Keratinocyte (primary cell): Measurements from ENCODE around the gene FICD. TPM values are rescaled to one million over a fixed set of nuclear protein-coding genes. Genes with fewer than 3 reads are reported as not detected.
"Not testable (repeated sequence)": the region's sequence is repeated elsewhere in the genome, so short reads cannot be mapped to it uniquely, and the experiment has no call there.

Source experiments
- DNase-seq: peaks from one replicate; pipeline ENCODE4 v3.0.0-alpha.2; 2011; ENCODE audit warnings: low read depth, missing footprints, low spot score
- FAIRE-seq: peaks from 2 replicates; lab custom pipeline; 2011; peaks lifted over from hg19 to GRCh38; lab: Jason Lieb, UNC
- H2AFZ ChIP-seq: 2 replicates; pipeline ENCODE4 v1.6.0; 2012; ENCODE audit warnings: low read length, control low read depth, inconsistent platforms; ENCODE audit not compliant: control insufficient read depth
- H3K27ac ChIP-seq: 2 replicates; pipeline ENCODE4 v1.5.1; 2011; ENCODE audit warnings: low read length; ENCODE audit not compliant: control insufficient read depth, insufficient read depth
- H3K27me3 ChIP-seq: 3 replicates; pipeline ENCODE4 v1.6.0; 2011; ENCODE audit warnings: low read length; ENCODE audit not compliant: control insufficient read depth, insufficient read depth; ENCODE audit errors: extremely low read depth
- H3K36me3 ChIP-seq, 2 experiments: 2 replicates in 1 of 2; 3 replicates in 1 of 2; pipeline ENCODE4 v1.5.1; 2011; ENCODE audit warnings: low read length in 2 of 2, mild to moderate bottlenecking in 1 of 2; ENCODE audit not compliant: control insufficient read depth in 2 of 2, insufficient read depth in 2 of 2; ENCODE audit errors: extremely low read depth in 1 of 2
- H3K4me1 ChIP-seq: 3 replicates; pipeline ENCODE4 v1.5.1; 2011; ENCODE audit warnings: low read length; ENCODE audit not compliant: control insufficient read depth, insufficient read depth; ENCODE audit errors: extremely low read depth
- H3K4me2 ChIP-seq: 3 replicates; pipeline ENCODE4 v1.6.0; 2011; ENCODE audit warnings: low read depth, low read length; ENCODE audit not compliant: control insufficient read depth, insufficient read depth; ENCODE audit errors: extremely low read depth
- H3K4me3 ChIP-seq, 3 experiments: fragments of 200-600 bp in 1 of 3; sonication (generic) in 1 of 3; 2 replicates in 2 of 3; 3 replicates in 1 of 3; pipeline ENCODE4 v1.5.1; 2011 to 2016; ENCODE audit warnings: low read length in 3 of 3, mild to moderate bottlenecking in 3 of 3, control low read depth in 2 of 3, inconsistent platforms in 1 of 3, low read depth in 1 of 3, mixed read lengths in 1 of 3, mixed run types in 1 of 3, moderate library complexity in 1 of 3; ENCODE audit not compliant: control insufficient read depth in 2 of 3, insufficient read depth in 2 of 3; ENCODE audit errors: extremely low read depth in 1 of 3
- H3K79me2 ChIP-seq: 2 replicates; pipeline ENCODE4 v1.6.0; 2012; ENCODE audit warnings: low read length; ENCODE audit not compliant: control insufficient read depth, insufficient read depth
- H3K9ac ChIP-seq: 3 replicates; pipeline ENCODE4 v1.6.0; 2011; ENCODE audit warnings: low read length; ENCODE audit not compliant: control insufficient read depth, insufficient read depth; ENCODE audit errors: extremely low read depth
- H3K9me1 ChIP-seq: 3 replicates; pipeline ENCODE4 v1.6.0; 2011; ENCODE audit warnings: low read length; ENCODE audit not compliant: control insufficient read depth, insufficient read depth; ENCODE audit errors: extremely low read depth
- H3K9me3 ChIP-seq: 2 replicates; pipeline ENCODE4 v1.5.1; 2012; ENCODE audit warnings: low read depth, low read length; ENCODE audit not compliant: control insufficient read depth
- H4K20me1 ChIP-seq: 3 replicates; pipeline ENCODE4 v1.6.0; 2011; ENCODE audit warnings: low read length; ENCODE audit not compliant: control insufficient read depth, insufficient read depth; ENCODE audit errors: extremely low read depth
- EZH2 ChIP-seq: IDR thresholded peaks from one replicate; pipeline ENCODE4 v1.6.1; 2012; ENCODE audit warnings: inconsistent platforms, mild to moderate bottlenecking, low read length, moderate library complexity
- dilution Hi-C: fragments of 300-500 bp; cut with MboI; formaldehyde crosslinking; loops from one replicate; pipeline ENCODE4 v1.7.0; 2020; ENCODE audit warnings: low sequenced_read_pairs; ENCODE audit not compliant: extremely low pct_ligation_motif_present
- polyA plus RNA-seq, 5 experiments: library from polyadenylated mRNA; depleted of rRNA in 3 of 5; stranded (reverse) in 3 of 5; stranded (forward) in 1 of 5; unstranded in 1 of 5; fragments of >200 nt; gene quantifications; 1 replicate in 1 of 5; 2 replicates in 3 of 5; 3 replicates in 1 of 5; pipeline versions ENCODE4 v1.2.1 to v1.2.3, GENCODE V29; 2011 to 2012; ENCODE audit warnings: missing spikeins in 2 of 5, low read depth in 1 of 5, low replicate concordance in 1 of 5
- TF ChIP-seq, protein P1 (sequence below), 3 experiments: IDR thresholded peaks in 1 of 3; conservative IDR thresholded peaks in 1 of 3; optimal IDR thresholded peaks in 1 of 3; 2 replicates in 2 of 3; 3 replicates in 1 of 3; pipeline versions ENCODE3 to v1.5.1; 2011; ENCODE audit warnings: low read length in 3 of 3, mild to moderate bottlenecking in 3 of 3, moderate library complexity in 2 of 3, control low read depth in 1 of 3, inconsistent platforms in 1 of 3; ENCODE audit not compliant: insufficient read depth in 2 of 3; ENCODE audit errors: extremely low read depth in 1 of 3

The FICD gene
- polyA plus RNA-seq, 1 donor (not counting 4 experiments of a cell fraction or from before 2014, with no cell fraction given), result 0.47 TPM

- Histone ChIP-seq H3K9ac (no peak overlapping the region), H3K27ac (no peak overlapping the region), H3K4me2 (no peak overlapping the region), H3K4me1 (peaks cover 24% of the 10 kb centered on the region), H3K9me3 (no peaks in the 10 kb centered on the region), H3K27me3 (no peaks in the 10 kb centered on the region), H2AFZ (no peak overlapping the region), H3K36me3 (no peaks in the 10 kb centered on the region), H3K79me2 (no peaks in the 10 kb centered on the region), H3K4me3 (no peak overlapping the region), H3K9me1 (no peaks in the 10 kb centered on the region), H4K20me1 (no peaks in the 10 kb centered on the region)
- dilution Hi-C loops, result no loop called here
- FAIRE-seq (no peak), DNase-seq (no peak)
- TF ChIP-seq, protein P1, sequence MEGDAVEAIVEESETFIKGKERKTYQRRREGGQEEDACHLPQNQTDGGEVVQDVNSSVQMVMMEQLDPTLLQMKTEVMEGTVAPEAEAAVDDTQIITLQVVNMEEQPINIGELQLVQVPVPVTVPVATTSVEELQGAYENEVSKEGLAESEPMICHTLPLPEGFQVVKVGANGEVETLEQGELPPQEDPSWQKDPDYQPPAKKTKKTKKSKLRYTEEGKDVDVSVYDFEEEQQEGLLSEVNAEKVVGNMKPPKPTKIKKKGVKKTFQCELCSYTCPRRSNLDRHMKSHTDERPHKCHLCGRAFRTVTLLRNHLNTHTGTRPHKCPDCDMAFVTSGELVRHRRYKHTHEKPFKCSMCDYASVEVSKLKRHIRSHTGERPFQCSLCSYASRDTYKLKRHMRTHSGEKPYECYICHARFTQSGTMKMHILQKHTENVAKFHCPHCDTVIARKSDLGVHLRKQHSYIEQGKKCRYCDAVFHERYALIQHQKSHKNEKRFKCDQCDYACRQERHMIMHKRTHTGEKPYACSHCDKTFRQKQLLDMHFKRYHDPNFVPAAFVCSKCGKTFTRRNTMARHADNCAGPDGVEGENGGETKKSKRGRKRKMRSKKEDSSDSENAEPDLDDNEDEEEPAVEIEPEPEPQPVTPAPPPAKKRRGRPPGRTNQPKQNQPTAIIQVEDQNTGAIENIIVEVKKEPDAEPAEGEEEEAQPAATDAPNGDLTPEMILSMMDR (optimal IDR thresholded peaks at IDR 0.05 in 1 of 3, IDR thresholded peaks at IDR 0.05 in 1 of 3, conservative IDR thresholded peaks at IDR 0.05 in 1 of 3; ENCODE audit: extremely low read depth in 1 of 3, insufficient read depth in 2 of 3, low read length in 3 of 3), result no peak
- no peak for TF ChIP-seq EZH2
Measured at GRCh38 chr12:108484845-108485244, 30.2 kb upstream of the FICD start.

- H3K4me3 ChIP-seq, H3K9me1 ChIP-seq, FAIRE-seq, H3K36me3 ChIP-seq, H3K9me3 ChIP-seq, H4K20me1 ChIP-seq, DNase-seq, dilution Hi-C loops, H3K4me2 ChIP-seq, H2AFZ ChIP-seq, H3K27ac ChIP-seq, H3K79me2 ChIP-seq, H3K9ac ChIP-seq, H3K27me3 ChIP-seq: not testable (repeated sequence)
- H3K4me1 ChIP-seq, result peaks cover 24% of the 10 kb centered on the region
Measured at GRCh38 chr12:108485371-108485770, 29.7 kb upstream of the FICD start.

DNA sequence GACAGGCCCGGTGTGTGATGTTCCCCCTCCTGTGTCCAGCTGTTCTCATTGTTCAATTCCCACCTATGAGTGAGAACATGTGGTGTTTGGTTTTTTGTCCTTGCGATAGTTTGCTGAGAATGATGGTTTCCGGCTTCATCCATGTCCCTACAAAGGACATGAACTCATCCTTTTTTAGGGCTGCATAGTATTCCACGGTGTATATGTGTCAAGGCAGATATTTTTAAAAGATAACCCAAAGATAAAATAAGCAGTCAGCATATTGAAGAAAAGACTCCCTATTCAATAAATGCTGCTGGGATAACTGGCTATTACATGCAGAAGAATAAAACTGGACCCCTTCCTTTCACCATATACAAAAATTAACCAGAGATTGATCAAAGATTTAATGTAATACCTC is 28.0 kb upstream of the FICD start:
- H3K4me3 ChIP-seq, FAIRE-seq, H3K9me1 ChIP-seq, H4K20me1 ChIP-seq, H3K36me3 ChIP-seq, H3K79me2 ChIP-seq, H3K27me3 ChIP-seq, H3K4me2 ChIP-seq, H2AFZ ChIP-seq, DNase-seq, H3K27ac ChIP-seq, dilution Hi-C loops, H3K9ac ChIP-seq, H3K9me3 ChIP-seq: not testable (repeated sequence)
- peaks cover 21% of the 10 kb centered on the region for H3K4me1 ChIP-seq
